Measurements from ENCODE around the gene WDR27.

Gene WDR27

GRCh38 chr6:169632841-169633240, 69.0 kb downstream of the WDR27 start:
- TF ChIP-seq CTCF (IDR thresholded peaks at IDR 0.05; ENCODE audit: low read depth, low read length, missing control alignments), result no peak
- DNase-seq (ENCODE audit: low read depth), result no peak
- in situ Hi-C loops (cut with HindIII; ENCODE audit: low sequenced_read_pairs), result no loop called here
- no peak overlapping the region for H3K4me3 ChIP-seq (ENCODE audit: low read depth, low read length)

- no peak for TF ChIP-seq CTCF (IDR thresholded peaks at IDR 0.05; ENCODE audit: low read depth, low read length, missing control alignments)
- H3K4me3 ChIP-seq (ENCODE audit: low read depth, low read length), result no peak overlapping the region
- DNase-seq (ENCODE audit: low read depth), result no peak
- in situ Hi-C loops (cut with HindIII; ENCODE audit: low sequenced_read_pairs), result no loop called here
These were observed 72.6 kb downstream of the WDR27 start for GRCh38 chr6:169629256-169629655.

- no peak for TF ChIP-seq CTCF (IDR thresholded peaks at IDR 0.05; ENCODE audit: low read depth, low read length, missing control alignments)
- H3K4me3 ChIP-seq (ENCODE audit: low read depth, low read length), result no peak overlapping the region
- no peak for DNase-seq (ENCODE audit: low read depth)
- in situ Hi-C loops (cut with HindIII; ENCODE audit: low sequenced_read_pairs), result no loop called here
These were observed 73.9 kb downstream of the WDR27 start for GRCh38 chr6:169627736-169628607.

GRCh38 chr6:169626649-169627048, 75.2 kb downstream of the WDR27 start:
- in situ Hi-C loops (cut with HindIII; ENCODE audit: low sequenced_read_pairs), result no loop called here
- H3K4me3 ChIP-seq (ENCODE audit: low read depth, low read length), result no peak overlapping the region
- TF ChIP-seq CTCF (IDR thresholded peaks at IDR 0.05; ENCODE audit: low read depth, low read length, missing control alignments), result no peak
- DNase-seq (ENCODE audit: low read depth), result no peak

- TF ChIP-seq CTCF (IDR thresholded peaks at IDR 0.05; ENCODE audit: low read depth, low read length, missing control alignments), result no peak
- H3K4me3 ChIP-seq (ENCODE audit: low read depth, low read length), result no peak overlapping the region
- in situ Hi-C loops (cut with HindIII; ENCODE audit: low sequenced_read_pairs), result no loop called here
- DNase-seq (ENCODE audit: low read depth), result no peak
These were observed 75.7 kb downstream of the WDR27 start for GRCh38 chr6:169626169-169626568.

- TF ChIP-seq CTCF (IDR thresholded peaks at IDR 0.05; ENCODE audit: low read depth, low read length, missing control alignments), result no peak
- in situ Hi-C loops (cut with HindIII; ENCODE audit: low sequenced_read_pairs), result no loop called here
- DNase-seq (ENCODE audit: low read depth), result no peak
- H3K4me3 ChIP-seq (ENCODE audit: low read depth, low read length), result no peak overlapping the region
These were observed 76.5 kb downstream of the WDR27 start for GRCh38 chr6:169625376-169625775.
